Smooth muscle cell (in vitro differentiated cells): Measurements from ENCODE around the gene DGCR6L. TPM values are rescaled to one million over a fixed set of nuclear protein-coding genes. Genes with fewer than 3 reads are reported as not detected.
"Not testable (repeated sequence)": the region's sequence is repeated elsewhere in the genome, so short reads cannot be mapped to it uniquely, and the experiment has no call there.

ENCODE experiments used
- DNase-seq: peaks from one replicate; lab custom pipeline; 2025; ENCODE audit not compliant: unreplicated experiment; lab: John Stamatoyannopoulos, UW
- H2AFZ ChIP-seq: fragments of 200-600 bp; sonication (generic); 2 replicates; pipeline ENCODE4 v1.6.0; 2016; ENCODE audit warnings: antibody characterized with exemption, low read depth, mild to moderate bottlenecking
- H3F3A ChIP-seq: fragments of 200-600 bp; sonication (generic); 2 replicates; pipeline ENCODE4 v1.6.0; 2017; ENCODE audit warnings: antibody characterized with exemption, low read depth
- H3K27ac ChIP-seq: fragments of 200-600 bp; sonication (generic); 2 replicates; pipeline ENCODE4 v1.5.1; 2016; ENCODE audit warnings: low read depth, mild to moderate bottlenecking
- H3K27me3 ChIP-seq: fragments of 200-600 bp; sonication (generic); 2 replicates; pipeline ENCODE4 v1.6.1; 2016; ENCODE audit warnings: low read depth, mild to moderate bottlenecking
- H3K36me3 ChIP-seq: fragments of 200-600 bp; sonication (generic); 2 replicates; pipeline ENCODE4 v1.5.1; 2016; ENCODE audit warnings: low read depth
- H3K4me1 ChIP-seq: fragments of 200-600 bp; sonication (generic); 2 replicates; pipeline ENCODE4 v1.5.1; 2016; ENCODE audit warnings: low read depth
- H3K4me2 ChIP-seq: fragments of 200-600 bp; sonication (generic); 2 replicates; pipeline ENCODE4 v1.6.0; 2016; ENCODE audit warnings: mild to moderate bottlenecking
- H3K4me3 ChIP-seq: fragments of 200-600 bp; sonication (generic); 2 replicates; pipeline ENCODE4 v1.5.1; 2016; ENCODE audit warnings: mild to moderate bottlenecking
- H3K79me2 ChIP-seq: fragments of 200-600 bp; sonication (generic); 2 replicates; pipeline ENCODE4 v1.6.0; 2016; ENCODE audit warnings: low read depth, mild to moderate bottlenecking
- H3K9ac ChIP-seq: fragments of 200-600 bp; sonication (generic); 2 replicates; pipeline ENCODE4 v1.6.0; 2016; ENCODE audit warnings: low read depth
- H3K9me3 ChIP-seq: fragments of 200-600 bp; sonication (generic); replicated peaks from 2 replicates; pipeline ENCODE4 v1.5.1; 2016; ENCODE audit warnings: low read depth
- H4K20me1 ChIP-seq: fragments of 200-600 bp; sonication (generic); 2 replicates; pipeline ENCODE4 v1.6.0; 2016; ENCODE audit warnings: low read depth
- WGBS: methylation state at CpG from one replicate; pipeline ENCODE4 v1.1.7; 2016; ENCODE audit warnings: low lambda C conversion rate; 5-methylcytosine and 5-hydroxymethylcytosine counted together
- polyA plus RNA-seq: library from polyadenylated mRNA; unstranded; fragments of >200 nt; fragmentation: Nextera tagmentation; extraction: Ambion mirVana; gene quantifications from 2 replicates; pipeline ENCODE4 v1.2.1, GENCODE V29; 2016
- total RNA-seq: library from RNA; depleted of rRNA; stranded (reverse); fragments of >200 nt; gene quantifications from 2 replicates; pipeline ENCODE4 v1.2.3, GENCODE V29; 2014
- TF ChIP-seq, protein P1 (sequence below): fragments of 200-600 bp; sonication (generic); IDR thresholded peaks from 2 replicates; pipeline ENCODE4 v1.5.1; 2017; ENCODE audit warnings: borderline replicate concordance, mild to moderate bottlenecking, antibody characterized with exemption; ENCODE audit not compliant: insufficient read depth, poor library complexity, severe bottlenecking

Gene DGCR6L
- total and polyA plus RNA-seq, 2 experiments from 2014 or later = 30.3 to 77.6 TPM

GRCh38 chr22:20283674-20284066 lies 36.2 kb downstream of the DGCR6L start:
- 80% methylated on average over 5 of the region's 5 CpGs for WGBS
- Histone ChIP-seq H3F3A (no peaks in the 10 kb centered on the region), H4K20me1 (no peaks in the 10 kb centered on the region), H3K9me3 (no peaks in the 10 kb centered on the region), H3K4me3 (no peak overlapping the region), H3K9ac (no peak overlapping the region), H2AFZ (no peak overlapping the region), H3K27me3 (no peaks in the 10 kb centered on the region), H3K4me1 (no peaks in the 10 kb centered on the region), H3K36me3 (no peaks in the 10 kb centered on the region), H3K27ac (no peak overlapping the region), H3K4me2 (no peak overlapping the region), H3K79me2 (no peaks in the 10 kb centered on the region)
- TF ChIP-seq, protein P1, sequence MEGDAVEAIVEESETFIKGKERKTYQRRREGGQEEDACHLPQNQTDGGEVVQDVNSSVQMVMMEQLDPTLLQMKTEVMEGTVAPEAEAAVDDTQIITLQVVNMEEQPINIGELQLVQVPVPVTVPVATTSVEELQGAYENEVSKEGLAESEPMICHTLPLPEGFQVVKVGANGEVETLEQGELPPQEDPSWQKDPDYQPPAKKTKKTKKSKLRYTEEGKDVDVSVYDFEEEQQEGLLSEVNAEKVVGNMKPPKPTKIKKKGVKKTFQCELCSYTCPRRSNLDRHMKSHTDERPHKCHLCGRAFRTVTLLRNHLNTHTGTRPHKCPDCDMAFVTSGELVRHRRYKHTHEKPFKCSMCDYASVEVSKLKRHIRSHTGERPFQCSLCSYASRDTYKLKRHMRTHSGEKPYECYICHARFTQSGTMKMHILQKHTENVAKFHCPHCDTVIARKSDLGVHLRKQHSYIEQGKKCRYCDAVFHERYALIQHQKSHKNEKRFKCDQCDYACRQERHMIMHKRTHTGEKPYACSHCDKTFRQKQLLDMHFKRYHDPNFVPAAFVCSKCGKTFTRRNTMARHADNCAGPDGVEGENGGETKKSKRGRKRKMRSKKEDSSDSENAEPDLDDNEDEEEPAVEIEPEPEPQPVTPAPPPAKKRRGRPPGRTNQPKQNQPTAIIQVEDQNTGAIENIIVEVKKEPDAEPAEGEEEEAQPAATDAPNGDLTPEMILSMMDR = no peak
- DNase-seq = no peak

- H3K9me3 ChIP-seq = no peaks in the 10 kb centered on the region
- H3K4me2 ChIP-seq = no peak overlapping the region
- H4K20me1 ChIP-seq = no peaks in the 10 kb centered on the region
- H2AFZ ChIP-seq = no peak overlapping the region
- H3K27me3 ChIP-seq = no peaks in the 10 kb centered on the region
- H3K4me1 ChIP-seq = no peaks in the 10 kb centered on the region
- TF ChIP-seq, protein P1 = no peak
- no peak overlapping the region for H3K4me3 ChIP-seq
- H3K79me2 ChIP-seq = no peaks in the 10 kb centered on the region
- WGBS = 88% methylated on average over 12 of the region's 15 CpGs
- no peak overlapping the region for H3K27ac ChIP-seq
- no peak for DNase-seq
- no peaks in the 10 kb centered on the region for H3K36me3 ChIP-seq
- no peaks in the 10 kb centered on the region for H3F3A ChIP-seq
- no peak overlapping the region for H3K9ac ChIP-seq
Observed at GRCh38 chr22:20282901-20283673, 36.8 kb downstream of the DGCR6L start.

GRCh38 chr22:20281891-20282290 lies 38.0 kb downstream of the DGCR6L start:
- Histone ChIP-seq H3K4me1 (no peaks in the 10 kb centered on the region), H3K27ac (no peak overlapping the region), H3K9me3 (no peaks in the 10 kb centered on the region), H3K4me3 (no peak overlapping the region), H3K27me3 (no peaks in the 10 kb centered on the region), H3K4me2 (no peak overlapping the region), H3K36me3 (no peaks in the 10 kb centered on the region), H2AFZ (no peak overlapping the region), H4K20me1 (no peaks in the 10 kb centered on the region), H3K79me2 (no peaks in the 10 kb centered on the region), H3F3A (no peaks in the 10 kb centered on the region), H3K9ac (no peak overlapping the region)
- 91% methylated on average over 12 of the region's 12 CpGs for WGBS
- DNase-seq = no peak
- TF ChIP-seq, protein P1 = no peak

- not testable (repeated sequence) for H3K79me2 ChIP-seq, H3F3A ChIP-seq
Observed at GRCh38 chr22:20281473-20281872, 38.4 kb downstream of the DGCR6L start.

More at GRCh38 chr22:20281473-20281872, 38.4 kb downstream of the DGCR6L start:
- H3K4me1 ChIP-seq, H3K4me3 ChIP-seq, H3K36me3 ChIP-seq, H2AFZ ChIP-seq, H3K27ac ChIP-seq, H3K9ac ChIP-seq, H4K20me1 ChIP-seq, DNase-seq, H3K9me3 ChIP-seq, H3K27me3 ChIP-seq, H3K4me2 ChIP-seq: not testable (repeated sequence)
- WGBS = 82% methylated on average over 9 of the region's 9 CpGs
